Keratinocyte (primary cell): Measurements from ENCODE around the gene SLA2. TPM values are rescaled to one million over a fixed set of nuclear protein-coding genes. Genes with fewer than 3 reads are reported as not detected.

ENCODE experiments used
- DNase-seq: peaks from one replicate; pipeline ENCODE4 v3.0.0-alpha.2; 2011; ENCODE audit warnings: low read depth, missing footprints, low spot score
- FAIRE-seq: peaks from 2 replicates; lab custom pipeline; 2011; peaks lifted over from hg19 to GRCh38; lab: Jason Lieb, UNC
- H2AFZ ChIP-seq: 2 replicates; pipeline ENCODE4 v1.6.0; 2012; ENCODE audit warnings: low read length, control low read depth, inconsistent platforms; ENCODE audit not compliant: control insufficient read depth
- H3K27ac ChIP-seq: 2 replicates; pipeline ENCODE4 v1.5.1; 2011; ENCODE audit warnings: low read length; ENCODE audit not compliant: control insufficient read depth, insufficient read depth
- H3K27me3 ChIP-seq: 3 replicates; pipeline ENCODE4 v1.6.0; 2011; ENCODE audit warnings: low read length; ENCODE audit not compliant: control insufficient read depth, insufficient read depth; ENCODE audit errors: extremely low read depth
- H3K36me3 ChIP-seq, 2 experiments: 2 replicates in 1 of 2; 3 replicates in 1 of 2; pipeline ENCODE4 v1.5.1; 2011; ENCODE audit warnings: low read length in 2 of 2, mild to moderate bottlenecking in 1 of 2; ENCODE audit not compliant: control insufficient read depth in 2 of 2, insufficient read depth in 2 of 2; ENCODE audit errors: extremely low read depth in 1 of 2
- H3K4me1 ChIP-seq: 3 replicates; pipeline ENCODE4 v1.5.1; 2011; ENCODE audit warnings: low read length; ENCODE audit not compliant: control insufficient read depth, insufficient read depth; ENCODE audit errors: extremely low read depth
- H3K4me2 ChIP-seq: 3 replicates; pipeline ENCODE4 v1.6.0; 2011; ENCODE audit warnings: low read depth, low read length; ENCODE audit not compliant: control insufficient read depth, insufficient read depth; ENCODE audit errors: extremely low read depth
- H3K4me3 ChIP-seq, 3 experiments: fragments of 200-600 bp in 1 of 3; sonication (generic) in 1 of 3; 2 replicates in 2 of 3; 3 replicates in 1 of 3; pipeline ENCODE4 v1.5.1; 2011 to 2016; ENCODE audit warnings: low read length in 3 of 3, mild to moderate bottlenecking in 3 of 3, control low read depth in 2 of 3, inconsistent platforms in 1 of 3, low read depth in 1 of 3, mixed read lengths in 1 of 3, mixed run types in 1 of 3, moderate library complexity in 1 of 3; ENCODE audit not compliant: control insufficient read depth in 2 of 3, insufficient read depth in 2 of 3; ENCODE audit errors: extremely low read depth in 1 of 3
- H3K79me2 ChIP-seq: 2 replicates; pipeline ENCODE4 v1.6.0; 2012; ENCODE audit warnings: low read length; ENCODE audit not compliant: control insufficient read depth, insufficient read depth
- H3K9ac ChIP-seq: 3 replicates; pipeline ENCODE4 v1.6.0; 2011; ENCODE audit warnings: low read length; ENCODE audit not compliant: control insufficient read depth, insufficient read depth; ENCODE audit errors: extremely low read depth
- H3K9me1 ChIP-seq: 3 replicates; pipeline ENCODE4 v1.6.0; 2011; ENCODE audit warnings: low read length; ENCODE audit not compliant: control insufficient read depth, insufficient read depth; ENCODE audit errors: extremely low read depth
- H3K9me3 ChIP-seq: 2 replicates; pipeline ENCODE4 v1.5.1; 2012; ENCODE audit warnings: low read depth, low read length; ENCODE audit not compliant: control insufficient read depth
- H4K20me1 ChIP-seq: 3 replicates; pipeline ENCODE4 v1.6.0; 2011; ENCODE audit warnings: low read length; ENCODE audit not compliant: control insufficient read depth, insufficient read depth; ENCODE audit errors: extremely low read depth
- EZH2 ChIP-seq: IDR thresholded peaks from one replicate; pipeline ENCODE4 v1.6.1; 2012; ENCODE audit warnings: inconsistent platforms, mild to moderate bottlenecking, low read length, moderate library complexity
- dilution Hi-C: fragments of 300-500 bp; cut with MboI; formaldehyde crosslinking; loops from one replicate; pipeline ENCODE4 v1.7.0; 2020; ENCODE audit warnings: low sequenced_read_pairs; ENCODE audit not compliant: extremely low pct_ligation_motif_present
- polyA plus RNA-seq, 5 experiments: library from polyadenylated mRNA; depleted of rRNA in 3 of 5; stranded (reverse) in 3 of 5; stranded (forward) in 1 of 5; unstranded in 1 of 5; fragments of >200 nt; gene quantifications; 1 replicate in 1 of 5; 2 replicates in 3 of 5; 3 replicates in 1 of 5; pipeline versions ENCODE4 v1.2.1 to v1.2.3, GENCODE V29; 2011 to 2012; ENCODE audit warnings: missing spikeins in 2 of 5, low read depth in 1 of 5, low replicate concordance in 1 of 5
- TF ChIP-seq, protein P1 (sequence below), 3 experiments: IDR thresholded peaks in 1 of 3; conservative IDR thresholded peaks in 1 of 3; optimal IDR thresholded peaks in 1 of 3; 2 replicates in 2 of 3; 3 replicates in 1 of 3; pipeline versions ENCODE3 to v1.5.1; 2011; ENCODE audit warnings: low read length in 3 of 3, mild to moderate bottlenecking in 3 of 3, moderate library complexity in 2 of 3, control low read depth in 1 of 3, inconsistent platforms in 1 of 3; ENCODE audit not compliant: insufficient read depth in 2 of 3; ENCODE audit errors: extremely low read depth in 1 of 3

The SLA2 gene
- polyA plus RNA-seq, 1 donor (not counting 4 experiments of a cell fraction or from before 2014, with no cell fraction given): 0.04 TPM

DNA sequence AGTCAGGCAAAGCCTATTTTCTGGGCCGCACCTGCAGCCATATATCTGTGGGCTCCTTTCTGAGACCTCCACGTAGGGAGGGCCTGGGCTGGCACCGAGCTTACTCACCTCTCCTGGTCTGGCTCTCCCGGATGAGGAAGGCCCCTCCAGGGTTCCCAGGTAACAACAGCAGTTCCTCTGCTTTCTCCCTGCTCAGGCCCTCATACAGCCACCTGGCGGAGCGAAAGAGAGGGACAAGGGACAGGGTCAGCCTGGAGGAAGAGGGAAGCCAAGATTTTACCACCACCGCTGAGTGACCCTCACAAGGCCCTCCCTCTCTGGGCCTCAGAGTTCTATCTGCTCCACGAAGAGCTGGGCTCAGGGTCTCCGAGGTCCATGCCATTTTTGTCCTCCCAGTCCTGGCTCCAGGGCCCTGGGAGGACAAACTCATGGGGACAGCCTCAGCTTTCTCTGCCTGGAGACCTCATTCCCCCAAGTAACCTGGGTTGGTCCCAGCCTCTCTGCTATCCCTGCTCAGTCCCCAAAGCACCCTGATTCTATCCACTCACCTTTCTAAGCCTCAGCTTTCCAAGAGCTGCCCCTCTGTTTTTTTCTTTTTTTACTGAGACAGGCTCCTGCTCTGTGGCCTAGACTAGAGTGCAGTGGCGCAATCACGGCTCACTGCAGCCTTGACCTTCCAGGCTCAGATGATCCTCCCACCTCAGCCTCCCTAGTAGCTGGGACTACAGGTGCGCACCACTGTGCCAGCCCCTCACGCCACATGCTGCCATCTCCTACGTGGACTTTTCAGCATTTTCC is 13.3 kb downstream of the SLA2 start:
- TF ChIP-seq, protein P1, sequence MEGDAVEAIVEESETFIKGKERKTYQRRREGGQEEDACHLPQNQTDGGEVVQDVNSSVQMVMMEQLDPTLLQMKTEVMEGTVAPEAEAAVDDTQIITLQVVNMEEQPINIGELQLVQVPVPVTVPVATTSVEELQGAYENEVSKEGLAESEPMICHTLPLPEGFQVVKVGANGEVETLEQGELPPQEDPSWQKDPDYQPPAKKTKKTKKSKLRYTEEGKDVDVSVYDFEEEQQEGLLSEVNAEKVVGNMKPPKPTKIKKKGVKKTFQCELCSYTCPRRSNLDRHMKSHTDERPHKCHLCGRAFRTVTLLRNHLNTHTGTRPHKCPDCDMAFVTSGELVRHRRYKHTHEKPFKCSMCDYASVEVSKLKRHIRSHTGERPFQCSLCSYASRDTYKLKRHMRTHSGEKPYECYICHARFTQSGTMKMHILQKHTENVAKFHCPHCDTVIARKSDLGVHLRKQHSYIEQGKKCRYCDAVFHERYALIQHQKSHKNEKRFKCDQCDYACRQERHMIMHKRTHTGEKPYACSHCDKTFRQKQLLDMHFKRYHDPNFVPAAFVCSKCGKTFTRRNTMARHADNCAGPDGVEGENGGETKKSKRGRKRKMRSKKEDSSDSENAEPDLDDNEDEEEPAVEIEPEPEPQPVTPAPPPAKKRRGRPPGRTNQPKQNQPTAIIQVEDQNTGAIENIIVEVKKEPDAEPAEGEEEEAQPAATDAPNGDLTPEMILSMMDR (optimal IDR thresholded peaks at IDR 0.05 in 1 of 3, IDR thresholded peaks at IDR 0.05 in 1 of 3, conservative IDR thresholded peaks at IDR 0.05 in 1 of 3; ENCODE audit: extremely low read depth in 1 of 3, insufficient read depth in 2 of 3, low read length in 3 of 3): no peak
- DNase-seq (no peak), FAIRE-seq (no peak)
- H3K4me1 ChIP-seq: no peaks in the 10 kb centered on the region
- no peak overlapping the region for H3K9ac ChIP-seq
- H4K20me1 ChIP-seq: no peaks in the 10 kb centered on the region
- no peaks in the 10 kb centered on the region for H3K9me3 ChIP-seq
- dilution Hi-C loops: no loop called here
- no peak overlapping the region for H3K4me3 ChIP-seq
- H3K9me1 ChIP-seq: no peaks in the 10 kb centered on the region
- no peaks in the 10 kb centered on the region for H3K79me2 ChIP-seq
- H3K36me3 ChIP-seq: no peaks in the 10 kb centered on the region
- no peak overlapping the region for H2AFZ ChIP-seq
- no peaks in the 10 kb centered on the region for H3K27me3 ChIP-seq
- no peak overlapping the region for H3K27ac ChIP-seq
- H3K4me2 ChIP-seq: no peak overlapping the region

DNA sequence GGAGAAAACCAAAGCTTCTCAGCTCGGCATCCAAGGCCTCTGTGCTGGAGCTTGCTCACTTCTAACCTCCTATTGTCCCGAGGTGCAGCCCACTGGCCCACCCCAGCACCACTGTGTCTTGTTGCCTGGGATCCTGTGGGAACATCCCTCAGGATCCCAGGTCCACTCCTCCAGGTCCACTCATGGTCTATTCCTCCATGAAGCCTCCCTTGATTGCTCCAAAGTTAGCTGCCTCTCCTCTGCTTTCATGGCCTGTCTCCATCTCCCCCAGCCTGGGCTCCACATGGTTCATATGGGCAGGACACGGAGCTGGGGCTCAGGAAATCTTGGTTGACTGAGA is 13.9 kb downstream of the SLA2 start:
- H2AFZ ChIP-seq: no peak overlapping the region
- no peak for DNase-seq
- H3K4me3 ChIP-seq: no peak overlapping the region
- no peaks in the 10 kb centered on the region for H4K20me1 ChIP-seq
- no peaks in the 10 kb centered on the region for H3K9me1 ChIP-seq
- H3K4me2 ChIP-seq: no peak overlapping the region
- no peak overlapping the region for H3K27ac ChIP-seq
- H3K36me3 ChIP-seq: no peaks in the 10 kb centered on the region
- no peaks in the 10 kb centered on the region for H3K79me2 ChIP-seq
- dilution Hi-C loops: no loop called here
- H3K9ac ChIP-seq: no peak overlapping the region
- TF ChIP-seq, protein P1 (optimal IDR thresholded peaks at IDR 0.05 in 1 of 3, IDR thresholded peaks at IDR 0.05 in 1 of 3, conservative IDR thresholded peaks at IDR 0.05 in 1 of 3; ENCODE audit: extremely low read depth in 1 of 3, insufficient read depth in 2 of 3, low read length in 3 of 3): no peak
- no peak for TF ChIP-seq EZH2
- FAIRE-seq: no peak
- H3K27me3 ChIP-seq: no peaks in the 10 kb centered on the region
- no peaks in the 10 kb centered on the region for H3K4me1 ChIP-seq
- no peaks in the 10 kb centered on the region for H3K9me3 ChIP-seq
